Measurements from ENCODE around the gene KANSL1.
"Not testable (repeated sequence)": the region's sequence is repeated elsewhere in the genome, so short reads cannot be mapped to it uniquely, and the experiment has no call there.

KANSL1 gene

GRCh38 chr17:46193151-46193625 lies at the start of gene KANSL1:
Gene KANSL1, minus strand, starts transcription at chr17:46193429. Its CDS starts 21,286 bp downstream, at chr17:46172143.
- peak; percentile 86 for DNase-seq (ENCODE audit: low read depth)

GRCh38 chr17:46231359-46231758 lies 38.1 kb upstream of the KANSL1 start:
- DNase-seq (ENCODE audit: low read depth), result not testable (repeated sequence)

GRCh38 chr17:46225274-46225794 lies 32.1 kb upstream of the KANSL1 start:
- DNase-seq (ENCODE audit: low read depth), result peak; percentile 73

GRCh38 chr17:46224864-46225263 lies 31.6 kb upstream of the KANSL1 start:
- not testable (repeated sequence) for DNase-seq (ENCODE audit: low read depth)

GRCh38 chr17:46223041-46223440 lies 29.8 kb upstream of the KANSL1 start:
- not testable (repeated sequence) for DNase-seq (ENCODE audit: low read depth)

- DNase-seq (ENCODE audit: low read depth), result no peak
Observed at GRCh38 chr17:46216682-46217081, 23.5 kb upstream of the KANSL1 start.

GRCh38 chr17:46212634-46213435 lies 19.6 kb upstream of the KANSL1 start:
- peak; percentile 60 for DNase-seq (ENCODE audit: low read depth)

- no peak for DNase-seq (ENCODE audit: low read depth)
Observed at GRCh38 chr17:46208997-46209396, 15.8 kb upstream of the KANSL1 start.

- DNase-seq (ENCODE audit: low read depth), result no peak
Observed at GRCh38 chr17:46205975-46206374, 12.7 kb upstream of the KANSL1 start.

GRCh38 chr17:46202424-46202823 lies 9.2 kb upstream of the KANSL1 start:
- no peak for DNase-seq (ENCODE audit: low read depth)

- no peak for DNase-seq (ENCODE audit: low read depth)
Observed at GRCh38 chr17:46201491-46201890, 8.3 kb upstream of the KANSL1 start.

GRCh38 chr17:46200197-46200596 lies 7.0 kb upstream of the KANSL1 start:
- no peak for DNase-seq (ENCODE audit: low read depth)

- no peak for DNase-seq (ENCODE audit: low read depth)
Observed at GRCh38 chr17:46199379-46199778, 6.2 kb upstream of the KANSL1 start.

- no peak for DNase-seq (ENCODE audit: low read depth)
Observed at GRCh38 chr17:46198233-46198632, 5.0 kb upstream of the KANSL1 start.

- no peak for DNase-seq (ENCODE audit: low read depth)
Observed at GRCh38 chr17:46197530-46197929, 4.3 kb upstream of the KANSL1 start.

GRCh38 chr17:46195939-46196716 lies 2.9 kb upstream of the KANSL1 start:
- DNase-seq (ENCODE audit: low read depth), result no peak

- no peak for DNase-seq (ENCODE audit: low read depth)
Observed at GRCh38 chr17:46195217-46195855, 2.1 kb upstream of the KANSL1 start.

GRCh38 chr17:46194393-46195216 lies 1.4 kb upstream of the KANSL1 start:
- DNase-seq (ENCODE audit: low read depth), result no peak

GRCh38 chr17:46193626-46194392 lies 580 bp upstream of the KANSL1 start:
- peak; percentile 97 for DNase-seq (ENCODE audit: low read depth)

- no peak for DNase-seq (ENCODE audit: low read depth)
Observed at GRCh38 chr17:46192439-46193150, 634 bp downstream of the KANSL1 start.

All from GM04504 (cell line).